Activated CD8-positive, alpha-beta memory T cell treated with anti-CD3 and anti-CD28 coated beads, Interleukin-2, amount 50 U/mL, for 1 hour (primary cell): ENCODE data around the gene ADAM21.
"Not testable (repeated sequence)": the region's sequence is repeated elsewhere in the genome, so short reads cannot be mapped to it uniquely, and the experiment has no call there.

Experiments used
- DNase-seq: peaks from one replicate; pipeline ENCODE4 v3.0.0-alpha.2; 2020; ENCODE audit errors: extremely low read depth

Gene ADAM21

DNA sequence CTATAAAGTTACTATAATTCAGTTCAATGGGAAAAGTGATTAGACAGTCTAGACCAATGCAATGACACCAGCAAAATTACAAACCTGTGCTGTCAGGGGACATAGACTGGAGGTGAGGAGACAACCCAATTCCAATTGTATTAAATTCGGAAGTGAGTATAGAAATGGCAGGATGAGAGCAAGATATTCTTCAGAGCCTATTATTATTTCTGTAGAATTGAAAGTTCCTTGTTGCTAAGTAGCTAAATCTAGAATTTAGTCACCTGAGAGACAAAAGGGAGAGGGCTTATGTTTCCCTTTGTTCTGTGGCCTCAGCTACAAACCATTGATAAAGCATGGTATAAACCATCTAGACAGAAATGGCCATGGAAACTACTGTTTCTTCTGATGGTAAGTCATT lies at the start of gene ADAM21:
Gene ADAM21, plus strand, starts transcription at position 301 of the 400 bp plus-strand sequence. CDS start 5,326 bp downstream, outside the sequence.
- no peak for DNase-seq

DNA sequence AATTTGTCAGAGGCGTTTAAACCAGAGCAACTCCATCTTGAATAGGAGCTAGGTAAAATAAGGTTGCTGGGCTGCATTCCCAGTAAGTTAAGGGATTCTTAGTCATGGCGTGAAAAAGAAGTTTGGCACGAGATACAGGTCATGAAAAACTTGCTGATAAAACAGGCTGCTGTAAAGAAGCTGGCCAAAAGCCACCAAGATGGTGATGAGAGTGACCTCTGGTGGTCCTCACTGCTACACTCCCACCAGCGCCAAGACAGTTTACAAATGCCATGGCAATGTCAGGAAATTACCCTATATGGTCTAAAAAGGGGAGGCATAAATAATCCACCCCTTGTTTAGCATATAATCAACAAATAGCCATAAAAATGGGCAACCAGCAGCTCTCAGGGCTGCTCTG lies 48.6 kb upstream of the ADAM21 start:
- not testable (repeated sequence) for DNase-seq

DNA sequence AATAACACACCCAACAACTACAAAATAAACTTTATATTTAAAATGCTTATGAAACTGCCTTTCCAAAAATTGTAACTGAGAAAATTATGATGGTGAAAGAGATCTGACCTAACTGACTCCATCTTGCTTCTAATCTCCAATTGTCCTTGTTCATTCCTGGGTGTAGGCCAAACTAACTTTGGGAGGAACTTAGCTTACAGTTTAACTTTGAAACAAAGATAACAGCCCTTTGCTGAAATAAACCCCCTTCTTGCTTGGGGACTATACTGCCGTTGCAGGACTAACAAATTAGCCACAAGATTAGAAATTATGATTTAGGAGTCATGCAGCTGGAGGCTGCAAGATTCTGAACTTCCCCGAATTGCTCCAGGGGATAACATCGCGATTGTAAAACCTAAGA lies 45.8 kb upstream of the ADAM21 start:
- DNase-seq: not testable (repeated sequence)

DNA sequence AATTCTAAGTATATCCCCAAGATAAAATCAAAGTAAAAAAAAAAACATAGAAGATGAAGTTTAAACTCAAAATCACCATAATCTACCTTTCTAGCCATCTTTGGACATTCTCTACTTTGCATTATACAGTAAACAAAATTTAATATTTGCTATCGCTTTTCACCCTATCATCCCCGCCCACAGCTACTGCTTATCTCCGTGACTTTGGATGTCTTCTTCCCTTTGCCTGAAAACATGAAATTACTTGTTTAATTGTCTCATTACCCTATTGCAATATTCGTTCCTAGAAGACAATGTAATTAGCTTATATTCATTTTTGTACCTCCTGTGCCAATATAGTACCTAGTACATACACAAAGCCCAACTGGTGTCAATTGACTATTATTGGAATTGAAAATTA lies 44.4 kb upstream of the ADAM21 start:
- no peak for DNase-seq

DNA sequence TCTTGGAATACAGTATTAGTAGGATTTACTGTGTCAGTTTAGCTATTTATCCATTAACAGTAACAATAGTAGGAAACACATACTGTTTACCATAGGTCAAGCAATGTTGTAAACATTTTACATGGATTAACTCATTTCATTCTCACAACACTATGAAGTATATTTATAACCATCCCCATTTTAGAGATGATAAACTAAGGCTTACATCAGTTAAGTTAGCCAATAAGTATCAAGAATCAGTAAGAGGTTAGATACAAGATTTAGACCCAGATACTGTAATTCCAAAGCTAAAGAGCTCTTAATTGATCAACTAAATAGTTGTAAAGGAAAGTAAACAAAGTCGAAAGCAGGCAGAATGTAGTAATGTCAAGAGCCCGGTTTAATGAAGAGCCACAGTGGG lies 36.2 kb upstream of the ADAM21 start:
- DNase-seq: no peak

DNA sequence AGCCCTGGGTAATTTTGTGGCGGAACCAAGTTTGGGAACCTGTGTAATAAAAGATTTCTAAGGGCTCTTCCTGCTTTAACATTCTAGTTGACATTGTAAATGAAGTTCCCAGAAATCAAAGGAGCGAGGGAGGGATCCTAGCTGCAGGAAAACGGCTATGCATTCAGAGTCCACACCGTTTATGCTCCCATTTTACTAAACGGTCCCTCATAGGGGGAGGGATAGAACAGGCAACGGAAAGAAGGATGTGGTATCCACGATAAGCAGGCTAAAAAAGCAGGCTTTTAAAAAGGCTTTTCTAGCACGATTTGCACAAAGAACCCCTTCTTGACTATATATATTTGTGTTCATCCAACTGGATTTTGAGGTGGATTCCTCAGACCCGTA lies 35.6 kb upstream of the ADAM21 start:
- no peak for DNase-seq

DNA sequence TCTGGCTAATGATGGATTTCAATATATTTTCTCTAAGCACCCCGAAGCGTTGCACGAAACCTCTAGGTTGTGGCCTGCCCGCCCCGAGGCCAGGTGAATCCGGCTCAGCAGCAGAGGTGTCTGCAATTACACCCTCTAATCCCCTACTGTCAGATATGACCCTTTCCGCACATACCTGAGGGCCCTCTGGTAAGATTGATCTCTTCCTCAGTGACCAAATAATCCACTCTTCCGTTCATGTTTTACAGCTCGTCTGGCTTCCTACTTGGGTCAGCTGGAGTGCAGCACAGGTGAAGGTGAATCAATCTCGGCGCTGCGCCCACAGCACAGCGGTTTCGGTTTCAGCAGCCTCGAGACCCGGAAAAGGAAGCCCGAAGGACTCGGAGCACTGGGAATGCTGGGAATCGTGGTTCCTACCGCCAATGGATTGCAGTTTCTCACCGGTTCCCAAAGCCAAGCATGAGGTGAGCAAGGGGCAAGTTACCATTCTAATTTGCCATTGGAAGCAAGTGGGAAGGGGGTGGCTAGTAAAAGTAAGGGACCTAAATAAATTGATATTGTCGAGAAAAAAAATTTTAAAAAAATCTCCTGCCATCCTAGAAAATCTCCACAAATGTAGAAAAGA lies 35.1 kb upstream of the ADAM21 start, which contains the start of gene SYNJ2BP:
Gene SYNJ2BP, minus strand, starts transcription at position 366 of the 625 bp plus-strand sequence. Its CDS starts 127 bp downstream, at position 239.
- DNase-seq: peak; percentile 13

DNA sequence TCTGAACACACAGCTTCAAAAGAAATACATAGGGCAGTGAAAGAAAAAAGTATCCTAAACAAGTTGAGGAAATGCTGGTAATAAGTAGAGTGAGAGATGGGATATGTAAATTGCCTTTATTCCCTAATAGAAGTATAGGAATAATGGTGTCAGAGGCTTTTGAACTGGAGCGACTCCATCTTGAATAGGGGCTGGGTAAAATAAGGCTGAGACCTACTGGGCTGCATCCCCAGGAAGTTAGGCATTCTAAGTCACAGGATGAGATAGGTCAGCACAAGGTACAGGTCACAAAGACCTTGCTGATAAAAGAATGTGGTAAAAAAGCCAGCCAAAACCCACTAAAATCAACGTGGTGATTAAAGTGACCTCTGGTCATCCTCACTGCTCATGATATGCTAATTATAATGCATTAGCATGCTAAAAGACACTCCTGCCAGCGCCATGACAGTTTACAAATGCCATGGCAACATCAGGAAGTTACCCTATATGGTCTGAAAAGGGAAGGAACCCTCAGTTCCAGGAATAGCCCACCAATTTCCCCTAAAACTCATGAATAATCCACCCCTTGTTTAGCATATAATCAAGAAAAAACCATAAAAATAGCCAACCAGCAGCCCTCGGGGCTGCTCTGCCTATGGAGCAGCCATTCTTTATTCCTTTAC lies 32.6 kb upstream of the ADAM21 start:
- DNase-seq: not testable (repeated sequence)

DNA sequence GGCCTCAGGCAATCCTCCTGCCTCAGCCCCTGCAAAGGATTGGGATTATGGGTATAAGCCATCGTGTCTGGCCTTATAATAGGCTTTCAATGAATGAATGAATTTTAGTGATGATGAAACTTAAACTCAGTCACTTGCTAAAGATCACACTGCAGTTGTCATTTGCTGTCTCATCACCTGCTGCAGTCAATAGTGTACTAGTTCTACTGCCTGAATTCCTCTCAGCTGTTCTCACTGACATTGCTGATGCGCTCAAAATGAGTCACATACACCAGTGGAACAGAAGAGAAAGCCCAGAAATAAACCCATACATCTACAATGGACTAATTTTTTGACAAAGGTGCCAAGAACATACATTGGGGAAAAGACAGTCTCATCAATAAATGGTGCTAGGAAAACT lies 29.4 kb upstream of the ADAM21 start:
- DNase-seq: no peak

DNA sequence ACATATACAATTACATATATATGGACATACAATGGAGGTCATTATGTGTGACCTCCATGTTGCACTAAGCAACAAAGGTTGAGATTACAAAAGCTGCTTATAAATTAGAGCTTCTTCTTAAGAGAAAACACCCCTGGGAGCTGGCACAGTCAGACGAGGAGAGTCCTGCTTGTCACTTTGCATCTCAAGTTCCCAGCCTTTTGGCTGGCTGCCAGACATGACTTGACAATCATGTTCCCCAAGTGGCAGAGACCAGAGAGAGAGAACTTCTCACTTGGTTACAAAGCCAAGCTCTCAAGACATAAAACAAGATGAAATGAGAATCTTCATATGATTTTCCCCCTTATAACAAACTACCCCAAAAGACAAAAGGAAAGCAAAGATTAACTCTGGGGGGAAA lies 26.6 kb upstream of the ADAM21 start:
- DNase-seq: no peak

DNA sequence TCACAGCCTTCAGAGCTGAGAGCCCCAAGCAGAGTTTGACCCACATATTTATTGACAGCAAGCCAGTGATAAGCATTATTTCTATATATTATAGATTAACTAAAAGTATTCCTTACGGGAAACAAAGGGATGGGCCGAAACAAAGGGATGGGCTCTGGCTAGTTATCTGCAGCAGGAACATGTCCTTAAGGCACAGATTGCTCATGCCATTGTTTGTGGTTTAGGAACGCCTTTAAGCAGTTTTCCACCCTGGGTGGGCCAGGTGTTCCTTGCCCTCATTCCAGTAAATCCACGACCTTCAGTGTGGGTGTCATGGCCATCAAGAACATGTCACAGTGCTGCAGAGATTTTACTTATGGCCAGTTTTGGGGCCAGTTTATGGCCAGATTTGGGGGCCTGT lies 25.4 kb upstream of the ADAM21 start:
- not testable (repeated sequence) for DNase-seq

DNA sequence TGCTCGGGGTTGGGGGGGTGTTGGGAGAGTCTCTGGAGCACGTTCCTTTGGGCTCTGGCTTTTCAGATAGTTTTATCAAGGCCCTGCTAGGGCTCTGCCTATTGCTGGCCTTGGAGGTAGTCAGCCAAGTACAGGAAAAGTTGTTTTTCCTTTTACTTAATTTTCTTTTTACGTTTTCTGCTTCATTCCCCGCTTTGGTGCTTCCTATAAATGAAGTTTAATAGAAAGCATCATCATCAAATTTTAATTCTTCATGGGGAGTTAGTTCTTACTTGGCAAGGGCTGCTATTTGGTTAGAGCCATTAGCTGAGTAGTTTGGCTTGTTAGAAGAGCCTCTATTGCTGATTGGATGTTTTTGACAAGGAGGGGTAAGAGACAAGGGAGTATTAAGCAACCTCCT lies 15.1 kb upstream of the ADAM21 start:
- DNase-seq: no peak

DNA sequence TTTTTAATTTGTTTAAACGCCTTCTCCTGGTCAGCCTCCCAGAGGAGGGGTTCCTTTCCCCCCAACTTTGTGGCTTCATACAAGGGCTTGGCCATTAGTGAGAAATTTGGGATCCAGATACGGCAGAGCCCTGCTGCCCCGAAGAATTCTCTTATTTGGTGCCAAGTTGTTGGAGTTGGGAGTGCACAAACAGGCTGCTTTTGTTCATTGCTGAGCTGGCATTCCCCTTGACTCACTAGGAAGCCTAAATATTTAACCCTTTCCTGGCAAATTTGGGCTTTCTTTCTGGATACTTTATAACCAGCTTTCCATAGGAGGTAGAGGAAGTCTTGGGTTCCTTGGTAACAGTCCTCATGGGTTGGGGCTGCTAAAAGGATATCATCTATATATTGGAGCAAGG lies 10.3 kb upstream of the ADAM21 start:
- DNase-seq: no peak

DNA sequence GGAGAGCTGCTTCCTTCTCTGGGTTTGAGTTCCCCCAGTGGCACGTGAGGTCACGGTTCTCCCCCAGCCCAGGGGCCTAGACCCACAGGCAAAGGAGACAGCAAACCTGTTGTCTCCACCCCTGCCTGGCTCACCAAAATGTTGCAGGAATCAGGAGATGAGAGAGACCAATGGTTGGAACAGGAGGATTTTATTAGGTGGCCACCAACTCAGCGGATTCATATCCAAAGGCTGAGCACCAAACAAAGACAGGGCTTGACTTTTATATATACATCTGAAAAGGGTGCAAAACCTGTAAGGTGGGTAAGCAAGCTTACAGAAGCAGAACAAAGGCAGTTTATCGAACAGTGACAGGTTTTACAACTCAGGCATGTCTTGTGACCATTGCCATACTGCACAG lies 9.2 kb upstream of the ADAM21 start:
- no peak for DNase-seq

DNA sequence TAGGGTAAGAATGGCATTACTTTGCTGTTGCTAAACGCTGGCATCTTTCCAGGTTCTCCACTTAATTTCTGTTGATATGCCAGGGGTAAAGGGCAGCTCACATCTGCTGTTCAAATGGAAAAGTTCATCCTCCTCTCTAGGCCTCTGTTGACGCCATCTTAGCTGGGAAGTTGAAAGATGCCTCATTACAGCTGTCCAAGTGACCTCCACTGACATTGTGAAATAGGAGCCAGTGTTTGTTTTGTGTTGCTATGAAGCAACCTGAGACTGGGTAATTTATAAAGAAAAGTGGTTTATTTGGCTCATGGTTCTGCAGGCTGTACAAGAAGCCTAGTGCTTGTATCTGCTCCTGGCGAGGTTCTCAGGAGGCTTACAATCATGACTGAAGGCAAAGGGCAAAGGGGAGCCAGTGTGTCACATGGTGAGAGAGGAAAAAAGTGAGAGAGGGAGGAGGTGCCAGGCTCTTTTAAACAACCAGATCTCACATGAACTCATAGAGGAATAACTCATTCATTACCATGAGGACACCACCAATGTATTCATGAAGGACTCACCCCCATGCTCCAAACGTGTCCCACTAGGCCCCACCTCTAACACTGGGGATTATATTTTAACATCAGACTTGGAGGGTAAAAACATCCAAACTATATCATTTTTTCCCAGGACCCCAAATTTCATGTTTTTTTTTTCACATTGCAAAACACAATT lies 3.2 kb upstream of the ADAM21 start:
- no peak for DNase-seq

DNA sequence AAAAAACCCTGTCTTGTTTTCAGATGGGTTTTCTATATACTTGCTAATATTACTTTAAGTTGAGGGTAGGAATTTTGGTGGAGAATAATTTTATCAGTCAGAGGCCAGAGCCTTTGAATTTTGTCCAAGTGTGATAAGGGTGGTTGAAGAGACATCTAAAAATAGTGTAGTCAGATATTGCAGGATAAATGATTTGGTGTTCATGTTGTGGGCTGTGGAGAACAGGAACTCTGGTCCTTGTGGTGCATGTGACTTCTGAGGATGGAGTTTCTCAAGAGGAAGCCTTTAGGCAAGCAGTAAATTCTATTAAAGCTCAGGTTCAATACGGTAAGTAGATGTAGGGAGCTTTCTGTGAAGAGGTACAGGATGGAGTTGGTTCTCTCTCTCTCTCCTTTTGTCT lies 2.8 kb downstream of the ADAM21 start:
- no peak for DNase-seq

DNA sequence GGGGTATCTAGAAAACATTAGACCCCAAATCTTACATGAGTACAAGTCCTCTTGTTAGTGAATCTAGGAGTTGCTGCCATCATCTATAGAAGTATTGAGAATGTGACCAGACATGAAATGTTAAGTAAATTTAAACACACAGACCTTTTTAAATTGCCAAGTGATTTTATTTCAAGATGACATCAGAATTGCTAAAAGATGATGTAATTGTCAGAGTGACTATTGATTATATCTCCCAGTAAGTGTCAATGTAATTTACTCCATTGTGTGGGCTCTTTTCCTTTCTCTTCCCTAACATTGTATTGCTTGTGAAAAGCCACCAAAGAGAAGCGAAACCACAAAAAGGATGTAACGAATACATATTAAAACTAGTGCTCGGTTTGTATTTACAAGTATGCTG lies 16.8 kb downstream of the ADAM21 start:
- no peak for DNase-seq

DNA sequence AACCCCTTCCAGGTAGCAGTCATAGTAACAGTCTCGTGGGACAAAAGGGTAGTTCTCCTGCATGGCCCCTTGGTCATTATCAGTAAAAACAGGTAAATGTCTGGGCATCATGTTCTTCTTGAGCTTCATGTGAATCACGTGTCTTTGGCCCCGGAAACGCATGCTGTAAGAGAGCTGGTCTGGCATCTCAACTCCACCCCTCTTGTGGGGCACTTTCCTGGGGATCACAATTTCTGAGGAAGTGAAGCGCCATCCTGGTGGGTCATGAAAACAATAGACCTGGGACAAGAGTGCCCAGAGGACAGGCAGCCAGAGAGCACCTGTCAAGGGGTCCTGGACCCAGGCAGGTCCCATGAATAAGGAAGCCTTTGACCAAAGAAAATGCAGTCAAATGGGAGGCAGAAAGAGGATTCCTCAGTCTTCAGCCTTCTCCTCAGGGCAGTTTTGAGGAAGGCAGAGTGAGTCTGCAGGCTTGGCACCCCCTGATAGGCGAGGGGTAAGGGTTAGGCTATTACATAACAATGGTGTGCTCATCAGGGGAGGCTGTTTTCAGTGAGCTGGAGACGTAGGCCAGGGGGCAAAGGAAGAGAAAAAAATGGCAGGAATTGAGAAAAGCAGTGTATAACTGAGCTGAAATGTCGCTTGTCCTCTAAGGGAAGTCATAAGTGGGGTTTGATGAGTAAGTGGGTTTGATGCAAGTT lies 19.0 kb downstream of the ADAM21 start:
- DNase-seq: not testable (repeated sequence)

DNA sequence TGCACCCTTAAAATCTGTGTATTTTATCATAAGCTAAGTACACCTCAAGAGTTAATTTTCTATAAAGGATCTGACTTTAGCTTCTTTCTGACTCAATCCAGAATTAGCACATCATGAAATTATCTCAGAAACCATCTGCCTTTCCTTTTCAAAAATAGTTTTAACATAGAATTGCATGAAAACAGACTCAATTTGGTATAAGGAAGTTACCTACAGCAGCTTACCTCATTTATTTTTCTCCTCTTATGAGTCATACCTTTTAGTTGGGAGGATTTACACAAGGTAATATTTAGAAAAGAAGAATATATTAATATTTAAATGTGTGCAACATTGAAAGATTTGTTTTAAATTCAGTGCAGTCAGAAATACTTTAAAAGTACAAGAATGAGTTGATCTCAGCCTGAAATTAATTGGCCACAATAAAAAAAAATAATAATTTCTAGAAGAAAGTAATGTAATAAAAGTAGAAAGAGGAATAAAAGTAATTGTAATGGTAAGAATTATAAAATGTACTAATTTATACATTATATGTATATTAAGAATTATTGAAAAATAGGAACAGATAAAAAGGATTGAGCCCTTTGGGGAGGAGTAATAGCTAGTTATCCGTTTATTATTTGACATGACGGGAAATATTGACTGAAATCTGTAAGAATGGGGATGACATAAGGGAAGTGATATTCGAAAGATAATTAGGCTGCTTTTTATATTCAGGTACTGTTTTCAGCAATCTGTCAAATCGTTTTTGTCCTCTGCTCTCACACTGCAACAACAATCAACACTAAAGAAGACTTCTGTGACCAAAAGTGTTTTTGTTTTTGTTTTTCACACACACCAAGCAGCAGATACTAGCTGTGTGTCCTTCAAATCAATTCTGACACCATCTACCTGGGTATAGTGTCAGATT lies 20.5 kb downstream of the ADAM21 start:
- no peak for DNase-seq

DNA sequence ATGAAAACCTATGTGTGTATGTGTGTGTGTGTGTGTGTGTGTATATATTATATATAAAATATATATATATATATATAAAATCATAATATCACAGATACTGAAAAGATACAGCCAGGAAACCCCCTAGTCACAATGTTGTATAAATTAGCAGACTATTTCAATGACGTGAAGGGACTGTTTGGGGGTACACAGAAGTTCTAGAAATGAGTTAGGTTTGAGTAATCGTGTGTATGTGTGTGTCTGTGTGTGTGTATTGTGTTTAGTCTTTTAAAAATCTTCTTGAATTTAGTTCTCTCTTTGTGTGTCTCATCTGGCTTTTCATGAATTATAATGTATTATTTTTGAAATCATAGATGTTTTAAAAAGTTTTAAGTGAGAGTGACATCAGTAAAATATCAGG lies 21.9 kb downstream of the ADAM21 start:
- no peak for DNase-seq

DNA sequence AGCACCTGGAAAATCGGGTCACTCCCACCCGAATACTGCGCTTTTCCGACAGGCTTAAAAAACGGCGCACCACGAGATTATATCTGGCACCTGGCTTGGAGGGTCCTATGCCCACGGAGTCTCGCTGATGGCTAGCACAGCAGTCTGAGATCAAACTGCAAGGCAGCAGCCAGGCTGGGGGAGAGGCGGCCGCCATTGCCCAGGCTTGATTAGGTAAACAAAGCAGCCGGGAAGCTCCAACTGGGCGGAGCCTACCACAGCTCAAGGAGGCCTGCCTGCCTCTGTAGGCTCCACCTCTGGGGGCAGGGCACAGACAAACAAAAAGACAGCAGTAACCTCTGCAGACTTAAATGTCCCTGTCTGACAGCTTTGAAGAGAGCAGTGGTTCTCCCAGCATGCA lies 23.5 kb downstream of the ADAM21 start:
- DNase-seq: not testable (repeated sequence)
